LoVo (cell line): ENCODE data around the gene RAVER2.
"Not testable (repeated sequence)": the region's sequence is repeated elsewhere in the genome, so short reads cannot be mapped to it uniquely, and the experiment has no call there.

Experiments
- DNase-seq: peaks from one replicate; pipeline ENCODE4 v3.0.0-alpha.2; 2016; ENCODE audit warnings: low spot score

Gene RAVER2

DNA sequence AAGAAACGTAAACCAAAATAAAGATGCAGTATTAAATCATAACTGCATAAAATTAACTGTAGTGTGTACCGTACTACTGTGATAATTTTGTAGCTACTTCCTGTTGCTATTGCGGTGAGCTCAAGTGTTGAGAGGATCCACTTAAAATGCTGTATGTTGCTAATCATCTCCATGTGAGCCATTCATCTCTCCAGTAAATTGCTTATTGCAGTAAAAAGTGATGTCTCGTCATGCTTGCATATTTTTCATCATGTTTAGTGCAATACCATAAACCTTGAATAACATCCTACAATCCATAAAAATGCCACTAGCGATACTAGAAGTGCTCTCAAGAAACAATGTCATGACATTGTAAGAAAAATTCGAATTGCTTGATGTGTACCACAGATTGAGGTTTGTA, 66.3 kb downstream of the RAVER2 start:
- DNase-seq: no peak

DNA sequence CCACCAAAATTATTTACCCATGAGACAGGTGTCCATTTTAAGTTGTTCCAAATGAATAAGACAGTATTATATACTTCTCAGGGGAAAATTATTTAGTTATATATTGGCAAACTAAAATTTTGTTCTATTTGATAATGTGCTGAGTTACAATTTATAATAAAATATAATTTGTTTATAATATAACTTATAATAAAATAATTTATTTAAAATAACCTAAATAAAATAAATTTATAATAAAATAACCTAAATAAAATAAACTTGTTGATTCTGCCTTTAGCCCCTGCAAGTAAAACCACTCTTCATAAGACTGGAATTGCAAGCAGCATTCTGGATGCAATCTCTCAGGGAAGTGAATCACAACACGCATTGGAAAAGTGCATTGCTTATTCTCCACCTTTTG, 69.6 kb downstream of the RAVER2 start:
- no peak for DNase-seq

GRCh38 chr1:64817364-64817763, 72.5 kb downstream of the RAVER2 start:
- not testable (repeated sequence) for DNase-seq

DNA sequence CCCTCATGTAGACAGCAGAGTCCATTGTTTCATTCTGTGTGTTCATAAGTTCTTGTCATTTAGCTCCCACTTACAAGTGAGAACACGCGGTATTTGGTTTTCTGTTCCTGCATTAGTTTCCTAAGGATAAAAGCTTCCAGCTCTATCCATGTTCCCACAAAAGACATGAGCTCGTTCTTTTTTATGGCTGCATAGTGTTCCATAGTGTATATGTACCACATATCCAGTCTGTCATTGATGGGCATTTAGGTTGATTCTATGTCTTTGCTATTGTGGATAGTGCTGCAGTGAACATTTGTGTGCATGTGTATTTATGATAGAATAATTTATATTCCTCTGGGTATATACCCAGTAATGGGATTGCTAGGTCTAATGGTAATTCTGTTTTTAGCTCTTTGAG, 75.7 kb downstream of the RAVER2 start:
- not testable (repeated sequence) for DNase-seq

DNA sequence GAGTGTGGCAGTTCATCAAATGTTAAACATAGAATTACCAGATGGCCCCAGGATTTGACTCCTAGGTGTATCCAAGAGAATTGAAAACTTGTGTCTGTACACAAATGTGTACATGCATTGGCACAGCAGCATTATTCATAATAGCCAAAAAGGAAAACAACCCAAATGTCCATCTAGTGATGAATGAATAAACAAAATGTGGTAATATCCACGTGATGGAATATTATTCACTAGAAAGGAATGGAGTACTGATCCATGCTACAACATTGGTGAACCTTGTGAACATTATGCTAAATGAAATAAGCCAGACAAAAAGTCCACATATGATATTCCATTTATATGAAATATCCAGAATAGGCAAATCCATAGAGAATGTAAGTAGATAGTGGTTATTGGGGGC, 77.7 kb downstream of the RAVER2 start:
- DNase-seq: no peak

DNA sequence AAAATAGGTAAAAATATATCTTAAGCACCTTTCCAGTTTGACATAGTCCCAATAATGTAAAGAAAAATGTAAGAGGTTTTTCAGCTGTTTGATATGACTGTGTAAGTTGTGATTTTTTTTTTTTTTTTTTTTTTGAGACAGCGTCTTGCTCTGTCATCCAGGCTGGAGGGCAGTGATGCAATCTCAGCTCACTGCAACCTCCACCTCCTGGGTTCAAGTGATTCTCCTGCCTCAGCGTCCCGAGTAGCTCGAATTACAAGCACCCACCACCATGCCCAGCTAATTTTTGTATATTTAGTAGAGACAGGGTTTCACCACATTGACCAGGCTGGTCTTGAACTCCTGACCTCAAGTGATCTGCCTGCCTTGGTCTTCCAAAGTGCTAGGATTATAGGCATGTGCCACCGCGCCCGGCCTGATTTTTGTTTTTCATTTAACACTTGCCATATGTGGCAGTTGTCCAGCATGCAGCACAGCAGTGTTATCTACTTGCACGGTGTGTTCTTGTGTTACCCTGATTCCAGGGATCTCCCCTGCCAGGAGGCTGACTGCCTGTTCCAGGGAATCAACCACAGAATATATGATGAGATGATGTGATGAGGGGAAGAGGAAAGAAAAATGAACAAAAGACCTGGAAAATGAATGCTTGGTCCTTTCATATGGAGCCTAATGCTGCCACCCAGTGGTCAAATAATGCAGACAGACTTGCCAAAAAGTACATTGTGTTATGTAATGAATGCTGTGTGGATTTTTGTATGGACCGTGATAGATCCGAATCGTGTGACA, 79.0 kb downstream of the RAVER2 start:
- peak; percentile 66 for DNase-seq

- DNase-seq: no peak
These were observed 82.1 kb downstream of the RAVER2 start for GRCh38 chr1:64826991-64827390.

GRCh38 chr1:64828829-64829228, 84.0 kb downstream of the RAVER2 start:
- DNase-seq: no peak

DNA sequence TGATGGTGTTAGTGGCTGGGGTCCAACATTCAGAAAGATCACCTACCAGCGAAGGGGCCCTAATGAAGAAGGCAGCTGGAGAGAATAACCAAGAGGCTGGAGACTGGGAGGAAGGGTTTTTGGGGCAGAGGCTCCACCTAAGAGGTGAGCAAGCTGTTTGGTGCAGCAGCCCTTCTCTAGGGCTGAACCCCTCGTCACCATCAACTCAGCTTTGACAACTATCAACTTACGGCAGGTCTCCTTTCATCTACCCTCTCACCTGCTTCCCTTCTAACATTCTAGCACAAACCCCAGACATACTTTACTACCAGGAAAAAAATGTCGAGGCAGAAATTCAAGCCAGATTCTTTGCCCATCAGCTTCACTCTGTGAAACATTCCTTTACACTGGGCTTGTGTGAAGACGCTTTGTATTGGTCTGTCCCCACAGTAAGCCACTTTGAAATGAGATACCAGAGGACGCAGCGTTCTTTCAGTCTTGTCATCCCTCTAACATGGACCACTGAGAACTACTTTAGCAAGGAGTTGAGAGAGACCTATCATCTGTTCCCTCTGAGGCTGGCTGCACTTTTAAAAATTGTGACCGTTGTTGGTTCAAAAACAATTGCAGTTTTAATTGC, 84.6 kb downstream of the RAVER2 start:
- no peak for DNase-seq

DNA sequence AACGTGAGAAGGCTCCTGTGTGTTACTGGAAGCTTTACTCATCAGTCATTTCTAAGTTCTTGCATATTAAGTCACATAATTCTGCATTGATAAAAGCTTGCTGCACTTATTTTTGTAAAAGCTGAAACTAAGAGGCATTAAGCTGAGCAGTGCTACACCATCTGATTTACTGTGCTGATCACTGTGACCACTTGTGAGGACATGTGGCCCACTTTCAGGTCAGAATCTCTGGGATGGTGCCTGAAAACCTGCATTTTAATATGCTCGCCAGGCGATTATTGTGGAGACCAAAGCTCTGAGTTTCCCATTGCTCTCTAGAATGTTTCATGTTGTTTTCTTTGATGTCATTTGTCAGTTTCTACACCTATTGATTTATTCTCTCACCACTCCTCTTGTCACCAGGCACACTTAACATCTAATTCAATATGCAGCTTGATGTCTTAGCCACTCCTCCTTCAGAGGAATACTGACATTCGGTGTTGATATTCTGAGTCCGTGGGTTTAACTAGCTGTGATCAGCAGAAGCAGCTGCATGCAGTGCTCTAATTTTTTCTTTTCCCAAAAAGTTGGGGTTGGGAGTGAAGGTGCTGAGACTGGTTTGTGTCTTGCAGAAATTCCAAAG, 85.3 kb downstream of the RAVER2 start:
- no peak for DNase-seq

GRCh38 chr1:64834734-64835133, 89.9 kb downstream of the RAVER2 start:
- no peak for DNase-seq

- no peak for DNase-seq
These were observed 91.9 kb downstream of the RAVER2 start for GRCh38 chr1:64836802-64837201.

GRCh38 chr1:64838486-64838885, 93.6 kb downstream of the RAVER2 start:
- DNase-seq: no peak

DNA sequence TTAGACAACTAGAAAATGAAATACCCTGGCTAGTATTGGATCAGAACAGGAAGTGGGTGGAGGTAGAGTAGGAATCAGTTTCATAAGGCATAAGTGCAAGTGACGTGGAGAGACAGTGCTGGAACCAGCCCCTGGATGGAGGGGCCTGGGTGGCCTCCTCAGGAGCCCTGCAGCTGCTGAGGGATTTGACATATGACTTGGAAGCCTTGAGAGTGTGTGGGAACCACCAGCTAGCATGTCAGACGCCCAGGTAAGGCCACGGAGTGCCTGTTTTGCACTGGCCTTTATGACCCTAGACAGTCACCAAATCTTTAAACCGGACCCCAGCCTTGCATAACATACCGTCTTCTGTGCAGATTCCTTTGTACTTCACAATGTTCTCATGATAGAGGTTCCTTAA, 94.4 kb downstream of the RAVER2 start:
- no peak for DNase-seq

GRCh38 chr1:64839732-64840405, 95.0 kb downstream of the RAVER2 start:
- DNase-seq: no peak

DNA sequence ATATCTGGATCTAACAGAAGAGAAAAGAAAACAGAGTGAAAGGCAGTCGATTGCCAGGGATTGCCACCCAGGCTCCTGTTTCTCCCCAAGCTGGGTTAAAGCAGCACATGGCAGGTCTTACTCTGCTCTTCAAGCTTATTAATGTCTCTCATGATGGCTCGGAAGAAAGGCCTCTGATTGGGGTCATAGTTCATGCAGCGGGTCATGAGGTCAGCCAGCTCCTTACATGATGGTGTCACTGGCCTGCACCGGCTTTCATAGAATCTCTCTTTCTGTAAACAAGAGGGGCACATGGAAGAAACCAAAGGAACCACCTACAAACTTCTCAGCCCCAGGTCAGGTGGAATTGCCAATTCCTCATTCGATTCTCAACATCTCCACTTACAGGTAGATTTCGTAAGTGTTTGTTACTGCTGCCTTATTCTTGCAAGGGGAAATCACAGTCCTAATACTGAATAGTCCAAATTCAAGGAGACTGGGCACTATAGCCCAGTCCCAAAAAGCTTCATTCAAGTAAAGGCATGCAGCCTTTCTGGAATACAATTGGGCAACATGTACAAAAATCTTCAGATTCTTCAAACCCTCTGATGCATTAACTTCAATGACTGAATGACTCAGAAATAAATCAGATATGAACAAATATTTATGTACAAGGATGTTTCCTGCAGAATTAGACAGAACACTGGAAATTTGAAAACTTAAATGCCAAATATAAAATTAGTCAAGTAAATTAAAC, 96.6 kb downstream of the RAVER2 start:
- DNase-seq: no peak

DNA sequence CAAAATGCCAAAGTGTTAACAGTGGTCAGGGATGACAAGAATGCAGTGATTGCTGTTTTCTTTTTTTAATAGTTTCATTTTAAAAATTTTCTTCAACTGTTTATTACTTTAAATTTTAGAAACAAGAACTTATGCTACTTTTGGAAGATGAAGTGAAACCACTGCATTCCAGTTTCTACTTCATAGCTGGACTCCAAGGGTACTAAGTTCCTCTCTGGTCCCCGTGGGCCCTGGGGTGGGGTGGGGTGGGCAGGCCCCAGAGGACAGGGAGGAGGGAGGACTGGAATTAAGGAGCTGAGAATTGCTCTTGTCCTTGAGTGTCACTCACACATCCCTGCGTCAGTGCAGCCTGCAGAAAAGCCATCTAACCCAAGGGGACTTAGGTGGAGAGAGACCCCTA, 97.3 kb downstream of the RAVER2 start:
- no peak for DNase-seq

DNA sequence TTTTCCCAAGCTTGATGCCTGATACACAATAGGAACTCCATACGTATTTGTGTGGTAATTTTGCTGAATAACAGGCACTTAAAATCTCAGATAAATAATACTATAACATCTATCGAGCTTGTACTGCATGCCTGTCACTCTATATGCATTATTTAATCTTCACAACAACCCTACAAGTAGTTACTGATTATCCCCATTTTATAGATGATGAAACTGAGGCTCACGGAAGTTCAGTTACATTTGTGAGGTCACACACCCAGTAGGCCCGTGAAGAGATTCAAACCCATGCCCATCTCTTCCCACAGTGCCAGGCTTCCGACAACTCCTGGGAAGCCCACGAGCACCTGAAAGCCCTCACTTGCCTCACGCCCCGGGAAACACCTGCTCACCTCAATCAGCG, 98.8 kb downstream of the RAVER2 start:
- DNase-seq: no peak

DNA sequence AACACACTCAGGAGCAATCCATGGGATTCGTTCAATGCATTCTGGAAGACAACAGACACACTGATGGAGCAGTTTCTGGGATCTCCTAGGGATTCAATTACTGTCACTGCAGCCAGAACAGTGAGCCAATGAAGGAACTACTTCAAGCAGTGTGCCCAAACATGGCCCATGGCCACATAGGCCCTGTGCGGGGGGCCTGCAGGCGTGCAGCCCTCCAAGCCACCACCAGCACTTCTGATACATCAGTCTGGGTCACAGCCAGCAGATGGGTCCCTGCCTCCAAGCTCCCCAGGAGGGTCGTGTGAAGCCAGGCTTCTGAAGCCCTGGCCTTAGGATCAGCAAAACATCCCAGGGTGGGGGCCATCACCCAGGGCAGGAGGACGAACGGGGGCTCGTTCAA, 99.3 kb downstream of the RAVER2 start:
- no peak for DNase-seq

DNA sequence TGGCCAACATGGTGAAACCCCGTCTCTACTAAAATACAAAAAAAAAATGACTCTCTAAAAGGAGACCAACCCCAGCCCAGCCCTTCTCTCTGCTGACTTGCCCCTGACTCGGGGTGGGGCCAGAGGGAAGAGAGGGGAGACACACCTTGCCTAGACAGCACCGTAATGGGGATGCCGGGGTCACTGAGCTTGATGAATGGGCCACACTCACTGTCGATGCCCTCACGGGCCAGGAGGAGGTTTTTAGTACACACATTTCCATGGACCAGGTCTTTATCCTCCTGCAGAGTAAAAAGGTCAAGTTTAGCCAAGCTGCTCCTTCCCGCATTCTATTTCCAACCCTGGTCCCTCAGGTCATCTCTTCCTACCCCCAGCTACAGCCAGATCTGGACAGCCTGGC, 99.7 kb downstream of the RAVER2 start:
- DNase-seq: no peak

- DNase-seq: no peak
These were observed 101.1 kb downstream of the RAVER2 start for GRCh38 chr1:64845831-64846425.
